LoVo (cell line): ENCODE data around the gene JAML.
"Not testable (repeated sequence)": the region's sequence is repeated elsewhere in the genome, so short reads cannot be mapped to it uniquely, and the experiment has no call there.

Experiments
- DNase-seq: peaks from one replicate; pipeline ENCODE4 v3.0.0-alpha.2; 2016; ENCODE audit warnings: low spot score

JAML gene

GRCh38 chr11:118193910-118194566 is 30.8 kb downstream of the JAML start:
- DNase-seq: no peak

GRCh38 chr11:118192817-118193216 is 32.0 kb downstream of the JAML start:
- not testable (repeated sequence) for DNase-seq

GRCh38 chr11:118190942-118191506 is 33.8 kb downstream of the JAML start:
- not testable (repeated sequence) for DNase-seq

- DNase-seq: no peak
Measured at GRCh38 chr11:118186346-118187107, 38.3 kb downstream of the JAML start.

- no peak for DNase-seq
Measured at GRCh38 chr11:118184784-118185579, 39.8 kb downstream of the JAML start.

GRCh38 chr11:118183691-118184090 is 41.1 kb downstream of the JAML start:
- not testable (repeated sequence) for DNase-seq

- DNase-seq: no peak
Measured at GRCh38 chr11:118180300-118180703, 44.5 kb downstream of the JAML start.

GRCh38 chr11:118176778-118177134 is 48.1 kb downstream of the JAML start:
- no peak for DNase-seq

GRCh38 chr11:118175993-118176777 is 48.6 kb downstream of the JAML start, which contains the start of gene SCN2B:
SCN2B (minus strand) TSS chr11:118176639; CDS start chr11:118176431, 208 bp downstream.
- DNase-seq: no peak

GRCh38 chr11:118175031-118175992 is 49.5 kb downstream of the JAML start:
- DNase-seq: no peak

- DNase-seq: no peak
Measured at GRCh38 chr11:118174006-118174567, 50.7 kb downstream of the JAML start.

GRCh38 chr11:118172356-118172755 is 52.5 kb downstream of the JAML start:
- DNase-seq: no peak

GRCh38 chr11:118171269-118172062 is 53.3 kb downstream of the JAML start:
- DNase-seq: peak; percentile 69

GRCh38 chr11:118170882-118171268 is 53.9 kb downstream of the JAML start:
- no peak for DNase-seq

GRCh38 chr11:118170231-118170630 is 54.6 kb downstream of the JAML start:
- DNase-seq: no peak

- no peak for DNase-seq
Measured at GRCh38 chr11:118169300-118170140, 55.3 kb downstream of the JAML start.

- no peak for DNase-seq
Measured at GRCh38 chr11:118168751-118169150, 56.1 kb downstream of the JAML start.

GRCh38 chr11:118168316-118168715 is 56.5 kb downstream of the JAML start:
- no peak for DNase-seq
